Astrocyte (in vitro differentiated cells and primary cell): ENCODE results near the gene TUBA3E.
"Not testable (repeated sequence)": the region's sequence is repeated elsewhere in the genome, so short reads cannot be mapped to it uniquely, and the experiment has no call there.

ENCODE experiments used
- CTCF ChIP-seq: IDR thresholded peaks from 2 replicates; pipeline ENCODE4 v1.5.1; 2011; ENCODE audit warnings: low read depth, mild to moderate bottlenecking, inconsistent platforms, low read length, moderate library complexity; ENCODE audit not compliant: insufficient read depth
- EZH2 ChIP-seq: IDR thresholded peaks from 2 replicates; pipeline ENCODE4 v1.6.1; 2012; ENCODE audit warnings: mild to moderate bottlenecking, low read length, inconsistent platforms; ENCODE audit not compliant: insufficient read depth

- not testable (repeated sequence) for TF ChIP-seq CTCF, EZH2
Observed at GRCh38 chr2:130239581-130239980, 41.3 kb upstream of the TUBA3E start.
